ENCODE data around the gene LCE1B.

The LCE1B gene

DNA sequence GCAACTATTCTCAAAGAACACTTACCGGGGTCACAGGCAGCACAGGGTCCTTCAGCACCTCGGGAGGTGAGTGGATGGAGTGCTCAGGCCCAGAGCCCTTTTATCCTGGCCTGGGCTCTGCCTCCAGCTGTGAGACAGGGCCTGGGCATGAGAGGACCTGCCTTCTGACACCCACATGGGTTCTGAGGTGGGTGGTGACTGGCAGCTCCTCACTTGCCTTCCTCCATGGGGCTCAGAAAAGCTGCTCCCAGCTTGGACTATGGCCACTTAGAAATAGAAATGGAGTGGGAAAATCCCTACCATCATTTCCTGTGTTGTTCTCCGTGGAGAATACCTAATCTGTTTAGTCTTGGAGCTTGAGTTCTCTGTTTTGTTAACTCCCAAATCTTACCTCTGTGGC is 5.2 kb upstream of the LCE1B start, which contains the start of gene LCE1C:
Gene LCE1C (minus strand): TSS at position 76 of the 400 bp plus-strand sequence. CDS start 1,173 bp downstream, outside the sequence.
- TF ChIP-seq CTCF (IDR thresholded peaks at IDR 0.05; ENCODE audit: low read depth, low read length) (no peak), POLR2A (IDR thresholded peaks at IDR 0.05; ENCODE audit: extremely low read depth, insufficient read length) (no peak), MYC (IDR thresholded peaks at IDR 0.05; ENCODE audit: low read depth, low read length) (no peak), MAX (IDR thresholded peaks at IDR 0.05; ENCODE audit: low read depth, low read length) (no peak)
- no peak within 1 kb of the TSS for H3K4me3 ChIP-seq (ENCODE audit: low read depth, low read length)
- no peak for DNase-seq (ENCODE audit: low read depth)

GRCh38 chr1:152811050-152811449 is 721 bp upstream of the LCE1B start:
- no peak for TF ChIP-seq CTCF (IDR thresholded peaks at IDR 0.05; ENCODE audit: low read depth, low read length)
- TF ChIP-seq MAX (IDR thresholded peaks at IDR 0.05; ENCODE audit: low read depth, low read length), result no peak
- no peak for TF ChIP-seq MYC (IDR thresholded peaks at IDR 0.05; ENCODE audit: low read depth, low read length)
- TF ChIP-seq POLR2A (IDR thresholded peaks at IDR 0.05; ENCODE audit: extremely low read depth, insufficient read length), result no peak
- H3K4me3 ChIP-seq (ENCODE audit: low read depth, low read length), result no peak overlapping the region

DNA sequence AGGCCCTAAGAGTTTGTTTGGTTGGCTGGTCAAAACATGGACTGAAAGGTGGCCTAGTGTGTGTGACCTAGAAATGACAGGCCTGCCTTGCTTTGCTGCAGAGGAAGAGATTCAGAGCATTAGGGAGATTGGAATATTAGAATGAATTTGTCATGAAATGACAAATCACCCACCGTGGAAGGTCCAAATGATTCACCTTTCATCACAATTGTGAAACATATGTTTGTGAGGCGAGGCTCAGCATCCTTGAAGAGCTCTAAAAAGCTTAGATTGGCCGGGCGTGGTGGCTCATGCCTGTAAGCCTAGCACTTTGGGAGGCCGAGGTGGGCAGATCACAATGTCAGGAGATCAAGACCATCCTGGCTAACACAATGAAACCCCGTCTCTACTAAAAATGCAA is 5.5 kb downstream of the LCE1B start:
- H3K4me3 ChIP-seq (ENCODE audit: low read depth, low read length), result no peak overlapping the region
- DNase-seq (ENCODE audit: low read depth), result no peak
- TF ChIP-seq POLR2A (IDR thresholded peaks at IDR 0.05; ENCODE audit: extremely low read depth, insufficient read length) (no peak), MYC (IDR thresholded peaks at IDR 0.05; ENCODE audit: low read depth, low read length) (no peak), MAX (IDR thresholded peaks at IDR 0.05; ENCODE audit: low read depth, low read length) (no peak), CTCF (IDR thresholded peaks at IDR 0.05; ENCODE audit: low read depth, low read length) (no peak)

More at GRCh38 chr1:152811050-152811449, 721 bp upstream of the LCE1B start:
- no peak for DNase-seq (ENCODE audit: low read depth)

GRCh38 chr1:152823294-152823693 is 11.5 kb downstream of the LCE1B start:
- TF ChIP-seq POLR2A (IDR thresholded peaks at IDR 0.05; ENCODE audit: extremely low read depth, insufficient read length) (no peak), CTCF (IDR thresholded peaks at IDR 0.05; ENCODE audit: low read depth, low read length) (no peak), MAX (IDR thresholded peaks at IDR 0.05; ENCODE audit: low read depth, low read length) (no peak), MYC (IDR thresholded peaks at IDR 0.05; ENCODE audit: low read depth, low read length) (no peak)
- H3K4me3 ChIP-seq (ENCODE audit: low read depth, low read length), result no peak overlapping the region
- DNase-seq (ENCODE audit: low read depth), result no peak

- DNase-seq (ENCODE audit: low read depth), result no peak
- TF ChIP-seq POLR2A (IDR thresholded peaks at IDR 0.05; ENCODE audit: extremely low read depth, insufficient read length) (no peak), CTCF (IDR thresholded peaks at IDR 0.05; ENCODE audit: low read depth, low read length) (no peak), MYC (IDR thresholded peaks at IDR 0.05; ENCODE audit: low read depth, low read length) (no peak), MAX (IDR thresholded peaks at IDR 0.05; ENCODE audit: low read depth, low read length) (no peak)
- H3K4me3 ChIP-seq (ENCODE audit: low read depth, low read length), result no peak overlapping the region
These were observed 13.2 kb downstream of the LCE1B start for GRCh38 chr1:152824964-152825363.

Data from NB4 (cell line).